ENCODE measurements around the gene SET.
"Not testable (repeated sequence)": the region's sequence is repeated elsewhere in the genome, so short reads cannot be mapped to it uniquely, and the experiment has no call there.

SET gene

DNA sequence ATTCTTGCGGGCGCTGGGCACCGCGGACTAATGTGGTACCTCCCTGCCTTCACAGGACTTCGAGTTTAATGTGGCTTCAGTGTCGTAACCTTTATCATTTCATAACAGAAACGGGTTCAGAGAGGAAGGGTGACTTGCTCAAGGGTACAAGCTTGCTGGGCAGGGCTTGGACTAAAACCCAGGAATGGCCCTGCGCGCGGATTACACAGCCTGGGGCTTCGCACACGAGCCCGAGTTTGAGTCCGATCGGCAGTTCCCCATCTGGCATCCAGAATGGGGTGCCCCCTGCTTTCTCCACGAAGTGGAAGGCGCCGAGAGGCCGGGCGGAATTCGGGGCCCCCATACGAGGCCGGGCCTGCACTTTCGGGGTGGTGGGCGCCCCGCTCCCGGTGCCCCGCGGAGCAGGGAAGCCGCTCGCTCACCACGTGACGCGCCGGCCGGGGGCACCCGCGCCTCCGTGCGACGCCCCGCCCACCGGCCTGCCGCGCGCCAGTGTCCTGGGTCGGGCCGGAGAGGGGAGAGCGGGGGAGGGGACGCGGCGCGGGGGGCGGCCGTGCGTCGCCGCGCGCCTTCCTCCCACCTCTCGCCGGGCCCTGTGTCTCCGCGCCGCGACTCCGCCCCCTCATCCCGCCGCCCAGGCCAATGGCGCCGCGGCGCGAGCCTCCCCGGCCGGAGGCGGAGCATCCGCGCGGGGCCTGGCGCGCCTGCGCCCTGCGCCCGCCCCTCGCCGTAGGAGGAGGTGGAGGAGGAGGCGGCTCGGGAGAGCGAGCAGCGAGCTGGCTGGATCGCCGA is at the start of gene SET:
Gene SET (plus strand): TSS at position 722 of the 792 bp plus-strand sequence. CDS start 361 bp downstream, outside the sequence.
- peak; percentile 97 for DNase-seq

- no peak for DNase-seq
These were observed 48.4 kb upstream of the SET start for GRCh38 chr9:128640603-128641002.

- DNase-seq, result no peak
These were observed 46.3 kb upstream of the SET start for GRCh38 chr9:128642675-128643245.

DNA sequence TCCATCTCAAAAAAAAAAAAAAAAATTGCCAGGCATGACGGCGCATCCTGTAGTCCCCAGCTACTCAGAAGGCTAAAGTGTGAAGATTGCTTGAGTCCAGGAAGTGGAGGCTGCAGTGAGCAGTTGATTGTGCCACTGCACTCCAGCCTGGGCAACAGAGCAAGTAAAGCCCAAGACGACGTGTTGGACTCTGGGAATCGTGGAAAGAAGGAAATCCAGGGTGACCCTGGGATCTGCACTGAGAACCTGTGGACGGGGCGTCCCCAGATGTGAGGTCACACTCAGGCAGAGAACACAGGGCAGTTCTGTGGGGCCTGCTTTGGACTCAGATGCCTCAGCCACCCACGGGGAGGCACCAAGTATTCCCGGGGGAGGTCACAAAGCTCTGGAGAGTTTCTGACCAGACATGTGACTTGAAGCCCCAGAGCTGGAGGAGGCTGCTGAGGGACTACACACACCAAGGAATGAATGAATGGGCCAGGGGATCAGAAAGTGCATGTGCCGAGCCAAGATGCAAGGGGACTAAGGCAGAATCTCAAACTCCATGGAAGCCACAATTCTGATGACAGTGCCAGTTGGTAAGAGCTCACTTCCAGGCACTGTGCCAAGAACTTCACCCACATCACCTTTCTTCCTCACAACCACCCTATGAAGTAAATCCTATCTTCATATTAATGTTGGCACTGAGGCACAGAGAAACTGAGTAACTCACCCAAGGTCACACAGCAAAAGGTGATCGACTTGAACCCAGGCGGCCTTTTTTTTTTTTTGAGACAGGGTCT is 45.3 kb upstream of the SET start:
- no peak for DNase-seq

DNA sequence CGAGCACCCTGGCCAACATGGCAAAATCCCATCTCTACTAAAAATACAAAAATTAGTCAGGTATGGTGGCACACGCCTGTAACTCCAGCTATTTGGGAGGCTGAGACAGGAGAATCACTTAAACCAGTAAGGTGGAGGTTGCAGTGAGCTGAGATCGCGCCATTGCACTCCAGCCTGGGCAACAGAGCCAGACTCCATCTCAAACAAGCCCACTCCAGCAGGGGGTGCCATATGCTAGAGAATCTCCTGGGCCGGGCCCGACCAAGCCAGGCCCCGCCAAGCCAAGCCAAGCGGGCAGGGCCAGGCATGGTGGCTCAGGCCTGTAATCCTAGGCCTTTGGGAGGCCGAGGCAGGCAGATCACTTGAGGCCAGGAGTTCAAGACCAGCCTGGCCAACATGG is 40.8 kb upstream of the SET start:
- peak; percentile 80 for DNase-seq

DNA sequence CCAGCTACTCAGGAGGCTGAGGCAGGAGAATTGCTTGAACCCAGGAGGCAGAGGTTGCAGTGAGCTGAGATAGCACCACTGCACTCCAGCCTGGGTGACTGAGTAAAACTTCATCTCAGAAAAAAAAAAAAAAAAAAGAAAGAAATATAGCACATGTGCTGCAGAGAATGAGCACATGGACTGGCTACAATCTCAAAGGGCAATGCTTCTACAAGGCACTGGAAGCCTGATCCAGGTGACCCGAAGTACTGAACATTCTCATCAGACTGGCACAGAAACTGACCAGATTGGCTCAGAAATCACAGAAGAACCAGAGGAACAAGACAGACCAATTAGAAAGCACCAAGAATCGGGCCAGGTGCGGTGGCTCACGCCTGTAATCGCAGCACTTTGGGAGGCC is 37.2 kb upstream of the SET start:
- DNase-seq, result no peak

GRCh38 chr9:128653908-128654307 is 35.1 kb upstream of the SET start:
- DNase-seq, result no peak

DNA sequence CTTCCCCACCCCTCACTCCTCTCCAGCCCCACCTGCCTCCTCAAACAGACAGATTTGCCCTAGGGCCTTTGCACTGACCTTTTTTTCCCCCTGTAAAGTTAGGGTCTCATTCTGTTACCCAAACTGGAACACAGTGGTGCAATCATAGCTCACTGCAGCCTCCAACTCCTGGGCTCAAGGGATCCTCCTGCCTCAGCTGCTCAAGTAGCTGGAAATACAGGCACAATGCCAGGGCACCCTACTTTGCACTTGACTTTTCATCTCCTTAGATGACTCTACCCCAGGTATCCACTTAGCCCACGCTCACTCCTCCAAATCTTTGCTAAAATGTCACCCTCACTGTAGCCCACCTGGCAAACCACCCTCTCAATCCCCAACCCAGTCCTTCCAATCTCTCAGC is 34.5 kb upstream of the SET start:
- DNase-seq, result no peak

DNA sequence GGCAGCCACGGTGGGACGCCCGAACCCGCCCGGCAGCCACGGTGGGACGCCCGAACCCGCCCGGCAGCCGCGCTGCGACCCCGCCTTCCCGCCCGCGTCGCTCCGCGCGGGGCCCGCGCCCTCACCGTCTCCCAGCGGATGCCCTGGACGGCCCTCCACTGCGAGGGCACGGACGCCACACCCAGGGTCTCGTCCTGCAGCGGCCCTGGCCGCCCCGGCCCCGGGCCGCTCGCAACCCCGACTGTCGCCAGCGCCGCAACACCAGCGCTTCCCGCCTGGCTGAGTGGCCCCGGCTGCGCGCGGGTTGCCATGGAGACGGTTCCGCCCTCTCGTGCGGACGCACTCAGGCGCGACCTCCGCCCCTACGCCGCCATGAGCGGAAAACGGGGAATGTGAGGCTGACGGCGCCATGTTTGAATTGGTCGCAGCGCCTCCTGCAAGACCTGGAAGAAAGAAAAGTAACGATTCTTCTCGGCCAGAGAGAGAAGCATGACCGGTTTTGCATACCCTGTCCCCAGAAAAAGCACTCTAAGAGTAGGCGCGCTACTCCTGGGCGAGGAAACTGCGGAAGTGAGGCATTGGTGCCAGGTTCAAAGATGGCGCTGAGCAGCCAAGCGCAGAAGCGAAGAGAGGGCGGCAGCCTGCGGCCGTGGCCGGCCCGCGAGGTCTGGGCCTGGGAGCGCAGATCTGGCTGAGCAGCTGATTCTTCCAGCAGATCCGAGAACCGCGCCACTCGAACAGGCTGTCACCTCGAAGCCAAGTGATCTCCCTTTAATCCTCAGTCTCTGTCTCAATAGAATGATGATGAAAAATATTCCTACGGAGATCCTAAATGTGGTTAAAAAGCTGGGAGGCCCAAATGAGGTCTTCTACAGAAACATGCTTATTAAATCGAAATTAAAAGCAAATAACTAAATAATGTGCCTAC is 32.3 kb upstream of the SET start, which contains the start of gene DYNC2I2:
Gene DYNC2I2 (minus strand): TSS at position 432 of the 928 bp plus-strand sequence. CDS start 121 bp downstream, at position 311.
- DNase-seq, result peak; percentile 98

GRCh38 chr9:128657344-128657704 is 31.7 kb upstream of the SET start:
- no peak for DNase-seq

DNA sequence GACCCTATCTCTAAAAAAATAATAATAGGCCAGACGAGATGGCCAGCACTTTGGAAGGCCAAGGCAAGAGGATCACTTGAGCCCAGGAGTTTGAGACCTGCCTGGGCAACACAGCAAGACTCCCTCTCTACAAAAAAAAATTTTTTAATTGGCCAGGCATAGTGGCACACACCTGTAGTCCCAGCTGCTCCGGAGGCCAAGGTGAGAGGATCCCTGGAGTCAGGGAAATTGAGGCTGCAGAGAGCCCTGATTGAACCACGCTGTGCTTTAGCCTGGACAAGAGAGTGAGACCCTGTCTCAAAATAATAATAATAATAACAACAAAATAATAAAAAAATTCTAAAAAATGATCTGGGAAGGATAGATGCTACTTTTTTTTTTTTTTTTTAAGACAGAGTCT is 31.2 kb upstream of the SET start:
- DNase-seq, result no peak

GRCh38 chr9:128666481-128666941 is 22.5 kb upstream of the SET start:
- not testable (repeated sequence) for DNase-seq

DNA sequence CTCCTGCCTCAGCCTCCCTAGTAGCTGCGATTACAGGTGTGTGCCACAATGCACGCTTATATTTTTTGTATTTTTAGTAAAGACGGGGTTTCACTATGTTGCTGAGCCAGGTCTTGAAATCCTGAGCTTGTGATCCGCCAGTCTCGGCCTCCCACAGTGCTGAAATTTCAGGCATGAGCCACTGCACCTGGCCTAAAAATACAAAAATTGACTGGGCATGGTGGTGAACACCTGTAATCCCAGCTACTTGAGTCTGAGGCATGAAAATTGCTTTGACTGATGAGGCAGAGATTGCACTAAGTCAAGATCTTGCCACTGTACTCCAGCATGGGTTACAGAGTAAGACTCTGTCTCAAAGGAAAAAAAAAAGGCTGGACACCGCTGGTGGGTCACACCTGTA is 19.2 kb upstream of the SET start:
- DNase-seq, result no peak

DNA sequence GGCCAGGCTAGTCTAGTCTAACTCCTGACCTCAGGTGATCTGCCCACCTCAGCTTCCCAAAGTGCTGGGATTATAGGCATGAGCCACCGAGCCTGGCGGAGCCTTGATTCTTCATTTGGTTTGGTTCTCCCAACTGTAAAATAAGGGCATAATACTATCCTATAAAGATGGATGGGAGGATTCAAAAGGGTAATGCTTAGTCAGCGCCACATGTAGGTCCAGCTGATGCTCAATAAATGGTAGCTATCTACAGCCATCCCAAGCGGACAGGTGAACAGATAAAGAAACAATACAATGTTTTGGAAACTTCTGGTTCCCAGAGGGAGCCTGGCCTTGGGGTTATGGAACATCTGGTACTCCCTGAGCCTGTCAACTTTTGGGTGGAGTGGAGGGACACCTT is 13.6 kb upstream of the SET start:
- no peak for DNase-seq

DNA sequence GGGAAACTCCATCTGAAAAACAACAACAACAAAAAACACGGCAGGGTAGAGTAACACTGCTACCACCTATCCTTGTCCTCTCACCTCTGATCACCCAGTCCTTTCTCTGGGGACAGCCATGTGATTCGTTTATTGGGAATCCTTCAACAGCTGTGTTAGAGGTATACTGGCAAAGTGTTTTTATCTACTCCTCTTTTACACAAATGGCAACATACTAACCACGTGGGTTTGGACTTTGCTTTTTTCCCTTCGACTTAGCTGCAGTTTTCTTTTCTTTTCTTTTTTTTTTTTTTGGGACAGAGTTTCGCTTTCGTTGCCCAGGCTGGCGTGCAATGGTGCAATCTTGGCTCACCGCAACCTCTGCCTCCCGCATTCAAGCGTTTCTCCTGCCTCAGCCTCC is 11.2 kb upstream of the SET start:
- DNase-seq, result no peak

DNA sequence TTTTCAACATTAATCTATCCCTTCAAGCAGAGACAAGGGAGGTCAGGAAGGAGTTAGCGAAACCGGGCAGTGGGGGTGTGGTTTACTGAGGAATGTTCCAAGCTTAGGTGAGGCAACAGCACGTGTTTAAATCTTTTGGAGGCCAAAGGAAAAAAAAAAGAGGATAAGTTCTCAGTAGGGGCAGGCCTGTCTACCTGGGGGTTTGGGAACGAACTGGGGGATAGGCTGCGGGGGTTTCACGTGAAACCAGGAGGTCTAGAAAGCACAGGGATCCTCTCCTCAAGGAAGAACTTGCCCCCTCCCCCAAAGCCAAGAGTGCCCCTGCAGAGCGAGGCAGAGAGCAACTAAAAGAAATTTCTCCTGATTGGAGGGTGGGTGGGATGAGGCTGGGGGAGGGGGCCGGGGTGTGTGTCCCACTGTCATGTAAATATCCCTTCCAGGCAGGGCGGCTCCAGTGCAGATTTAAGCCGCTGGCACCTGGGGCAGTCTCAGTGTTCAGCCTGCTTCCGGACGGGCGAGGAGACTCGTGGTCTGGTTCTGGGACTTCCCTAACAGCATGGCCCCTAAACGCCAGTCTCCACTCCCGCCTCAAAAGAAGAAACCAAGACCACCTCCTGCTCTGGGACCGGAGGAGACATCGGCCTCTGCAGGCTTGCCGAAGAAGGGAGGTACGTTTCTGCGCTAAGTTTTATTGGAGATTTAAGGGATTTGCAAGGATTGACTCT is 5.5 kb upstream of the SET start:
- peak; percentile 37 for DNase-seq

DNA sequence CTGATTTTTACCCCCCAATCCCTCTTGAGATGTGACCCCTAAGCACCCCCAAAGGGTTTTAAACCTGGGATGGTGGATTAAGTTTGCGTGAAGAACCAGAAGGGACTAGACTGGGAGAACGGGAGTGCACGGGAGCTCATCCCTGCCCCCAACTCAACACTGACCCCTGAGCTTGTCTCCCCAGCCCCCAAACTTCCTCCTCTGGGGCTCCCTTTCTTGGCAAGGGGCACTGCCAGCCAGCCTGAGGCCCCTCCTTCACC is 5.0 kb upstream of the SET start:
- no peak for DNase-seq

- peak; percentile 81 for DNase-seq
These were observed 4.5 kb upstream of the SET start for GRCh38 chr9:128684325-128685199.

- peak; percentile 67 for DNase-seq
These were observed 3.2 kb upstream of the SET start for GRCh38 chr9:128685636-128686489.

DNA sequence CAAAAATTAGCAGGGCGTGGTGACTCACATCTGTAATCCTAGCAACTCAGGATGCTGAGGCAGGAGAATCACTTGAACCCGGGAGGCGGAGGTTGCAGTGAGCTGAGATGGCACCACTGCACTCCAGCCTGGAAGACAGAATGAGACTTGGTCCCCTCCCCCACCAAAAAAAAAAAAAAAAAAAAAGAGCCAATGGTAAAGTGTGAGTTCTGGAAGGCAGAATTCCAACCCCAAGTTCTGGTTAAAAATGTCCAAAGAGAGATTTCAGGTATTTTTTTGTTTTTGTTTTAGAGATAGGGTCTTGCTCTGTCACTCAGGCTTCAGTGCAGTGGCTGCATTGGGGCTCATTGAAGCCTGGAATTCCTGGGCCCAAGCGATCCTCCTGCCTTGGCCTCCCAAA is 1.6 kb upstream of the SET start:
- no peak for DNase-seq

Data from CD4-positive, alpha-beta T cell treated with Interleukin-6 for 4 hours (primary cell).